ENCODE measurements around the gene FBXL16.

GRCh38 chr16:739560-740458 lies 34.2 kb upstream of the FBXL16 start:
- TF ChIP-seq CTCF (IDR thresholded peaks at IDR 0.05) (no peak), EZH2 (IDR thresholded peaks at IDR 0.05) (no peak)
